ENCODE results near the gene GAL3ST3.
"Not testable (repeated sequence)": the region's sequence is repeated elsewhere in the genome, so short reads cannot be mapped to it uniquely, and the experiment has no call there.

The GAL3ST3 gene, protein sequence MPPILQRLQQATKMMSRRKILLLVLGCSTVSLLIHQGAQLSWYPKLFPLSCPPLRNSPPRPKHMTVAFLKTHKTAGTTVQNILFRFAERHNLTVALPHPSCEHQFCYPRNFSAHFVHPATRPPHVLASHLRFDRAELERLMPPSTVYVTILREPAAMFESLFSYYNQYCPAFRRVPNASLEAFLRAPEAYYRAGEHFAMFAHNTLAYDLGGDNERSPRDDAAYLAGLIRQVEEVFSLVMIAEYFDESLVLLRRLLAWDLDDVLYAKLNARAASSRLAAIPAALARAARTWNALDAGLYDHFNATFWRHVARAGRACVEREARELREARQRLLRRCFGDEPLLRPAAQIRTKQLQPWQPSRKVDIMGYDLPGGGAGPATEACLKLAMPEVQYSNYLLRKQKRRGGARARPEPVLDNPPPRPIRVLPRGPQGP

GRCh38 chr11:66048547-66049323, at the start of gene GAL3ST3:
Gene GAL3ST3 (minus strand): TSS chr11:66049161. CDS start chr11:66045415, 3,746 bp downstream.
- no peak for DNase-seq (ENCODE audit: low read depth in 2 of 2)

GRCh38 chr11:66092125-66092524, 43.2 kb upstream of the GAL3ST3 start:
- not testable (repeated sequence) for DNase-seq (ENCODE audit: low read depth in 2 of 2)

DNA sequence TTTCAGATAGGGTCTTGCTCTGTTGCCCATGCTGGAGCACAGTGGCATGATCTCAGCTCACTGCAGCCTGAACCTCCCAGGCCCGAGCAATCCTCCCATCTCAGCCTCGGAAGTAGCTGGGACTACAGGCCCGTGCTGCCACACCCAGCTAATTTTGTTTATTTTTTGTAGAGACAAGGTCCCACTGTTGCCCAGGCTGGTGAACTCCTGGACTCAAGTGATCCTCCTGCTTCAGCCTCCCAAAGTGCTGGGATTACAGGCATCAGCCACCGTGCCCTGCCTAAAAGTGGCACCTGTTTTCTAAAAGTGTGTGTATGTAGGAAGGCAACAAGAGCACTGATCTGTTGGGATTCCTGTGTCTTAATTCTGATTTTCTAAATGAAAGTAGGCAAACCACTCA, 41.3 kb upstream of the GAL3ST3 start:
- DNase-seq (ENCODE audit: low read depth in 2 of 2), result no peak

GRCh38 chr11:66089067-66089466, 40.1 kb upstream of the GAL3ST3 start:
- no peak for DNase-seq (ENCODE audit: low read depth in 2 of 2)

DNA sequence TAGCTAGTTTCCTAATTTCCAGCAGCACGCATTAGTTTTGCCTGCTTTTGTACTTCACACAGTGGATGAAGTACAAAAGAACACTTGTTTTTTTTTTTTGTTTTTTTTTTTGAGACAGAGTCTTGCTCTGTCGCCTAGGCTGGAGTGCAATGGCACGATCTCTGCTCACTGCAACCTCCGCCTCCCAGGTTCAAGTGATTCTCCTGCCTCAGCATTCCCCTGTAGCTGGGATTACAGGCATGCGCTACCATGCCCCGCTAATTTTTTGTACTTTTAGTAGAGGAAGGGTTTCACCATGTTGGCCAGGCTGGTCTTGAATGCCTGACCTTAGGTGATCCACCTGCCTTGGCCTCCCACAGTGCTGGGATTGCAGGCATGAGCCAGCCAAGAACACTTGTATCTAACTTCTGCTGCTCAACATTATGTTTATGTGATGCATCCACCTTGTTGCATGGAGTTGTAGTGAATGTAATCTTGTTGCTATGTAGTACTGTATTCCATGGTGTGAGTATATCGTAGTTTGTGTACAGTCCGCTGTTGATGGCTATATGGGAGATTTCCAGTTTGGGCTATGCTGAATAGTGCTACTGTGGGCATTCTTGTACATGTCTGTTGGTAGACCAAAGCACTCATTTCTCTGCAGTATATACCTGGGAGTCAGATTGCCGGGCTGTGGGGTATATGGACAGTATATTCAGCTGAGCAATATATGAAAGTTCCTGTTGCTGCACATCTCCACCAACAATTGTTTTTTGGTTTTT, 38.4 kb upstream of the GAL3ST3 start:
- no peak for DNase-seq (ENCODE audit: low read depth in 2 of 2)

DNA sequence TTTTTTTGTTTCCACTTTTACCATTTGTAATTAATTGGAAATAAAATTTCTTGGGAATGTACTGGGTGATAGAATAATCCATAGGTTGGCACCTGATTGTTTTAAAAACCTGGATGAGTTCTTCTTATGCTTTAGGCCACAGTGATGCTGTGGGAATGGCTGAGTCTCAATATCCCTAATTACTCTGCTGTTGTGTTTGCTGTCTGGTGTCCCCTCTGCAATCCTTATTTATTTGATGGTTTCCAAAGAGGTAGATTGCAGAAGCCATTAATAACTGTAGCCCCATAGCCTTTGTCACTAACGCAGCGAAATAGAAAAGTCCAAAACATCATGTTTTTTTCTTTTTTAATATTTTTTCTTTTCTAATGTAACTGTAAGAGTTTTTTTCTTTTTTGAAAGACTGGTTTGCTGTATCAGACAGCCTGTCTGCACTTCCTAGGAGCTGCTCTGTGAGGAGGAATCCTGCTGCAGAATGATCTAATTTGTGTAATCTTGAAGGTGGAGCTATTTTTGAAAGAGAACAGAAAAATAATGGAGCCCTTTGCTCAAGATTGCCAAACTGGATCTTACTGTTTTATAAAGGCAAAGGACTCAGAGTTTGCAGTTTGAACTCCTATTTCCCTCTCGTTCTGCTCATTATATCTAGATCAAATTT, 36.0 kb upstream of the GAL3ST3 start:
- DNase-seq (ENCODE audit: low read depth in 2 of 2), result no peak

- DNase-seq (ENCODE audit: low read depth in 2 of 2), result no peak
Measured at GRCh38 chr11:66083767-66084166, 34.8 kb upstream of the GAL3ST3 start.

DNA sequence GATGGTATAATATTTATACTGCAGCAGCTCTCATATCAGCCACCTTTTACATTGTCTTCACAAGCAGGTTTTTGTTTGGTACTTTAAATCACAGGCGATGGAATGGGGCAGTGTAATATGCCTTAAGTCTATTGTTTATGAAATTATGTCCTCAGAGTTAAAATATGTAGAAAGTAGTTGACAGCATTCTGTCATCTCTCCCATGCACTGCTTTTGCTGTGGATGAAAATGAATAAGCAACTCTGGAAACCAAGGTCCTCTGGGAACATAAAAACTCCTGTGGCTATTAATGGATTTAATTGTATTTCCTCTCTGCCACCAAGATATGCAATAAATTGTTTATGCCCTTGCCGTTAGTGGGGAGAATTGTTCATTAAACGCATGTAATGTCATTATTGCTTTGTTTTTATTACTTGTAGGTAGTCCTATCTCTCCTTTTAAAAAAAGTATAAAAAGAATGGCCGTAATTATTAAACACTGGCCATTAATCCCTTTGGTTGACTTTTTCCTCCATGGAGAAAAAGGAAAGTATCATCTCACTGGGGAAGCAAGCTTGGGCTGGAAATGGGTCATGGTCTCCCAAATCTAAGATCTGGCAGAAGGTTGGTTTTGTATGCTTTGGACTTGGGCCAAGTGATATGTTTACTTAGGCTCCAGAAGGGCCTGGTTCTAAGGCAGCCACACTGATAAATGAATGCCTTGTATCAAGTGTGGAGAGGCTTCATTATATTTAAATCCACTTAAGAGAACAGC, 34.2 kb upstream of the GAL3ST3 start:
- DNase-seq (ENCODE audit: low read depth in 2 of 2), result no peak

- peak; percentile 51 to 53 for DNase-seq (ENCODE audit: low read depth in 2 of 2)
Measured at GRCh38 chr11:66081505-66081904, 32.5 kb upstream of the GAL3ST3 start.

GRCh38 chr11:66080055-66080817, 31.3 kb upstream of the GAL3ST3 start:
- DNase-seq (ENCODE audit: low read depth in 2 of 2), result peak; percentile 50

DNA sequence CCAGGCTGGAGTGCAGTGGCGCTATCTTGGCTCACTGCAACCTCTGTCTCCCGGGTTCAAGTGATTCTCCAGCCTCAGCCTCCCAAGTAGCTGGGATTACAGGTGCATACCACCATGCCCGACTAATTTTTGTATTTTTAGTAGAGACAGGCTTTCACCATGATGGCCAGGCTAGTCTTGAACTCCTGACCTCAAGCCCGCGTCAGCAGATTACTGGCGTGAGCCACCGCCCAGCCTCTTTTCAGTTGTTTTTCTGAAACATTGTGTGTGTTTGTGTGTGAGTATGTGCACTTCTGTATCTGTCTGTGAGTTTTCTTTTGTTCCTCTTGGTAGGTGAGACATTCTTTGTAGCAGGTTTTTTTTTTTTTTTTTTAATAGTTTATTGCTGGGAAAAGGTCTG, 30.0 kb upstream of the GAL3ST3 start:
- not testable (repeated sequence) for DNase-seq (ENCODE audit: low read depth in 2 of 2)

DNA sequence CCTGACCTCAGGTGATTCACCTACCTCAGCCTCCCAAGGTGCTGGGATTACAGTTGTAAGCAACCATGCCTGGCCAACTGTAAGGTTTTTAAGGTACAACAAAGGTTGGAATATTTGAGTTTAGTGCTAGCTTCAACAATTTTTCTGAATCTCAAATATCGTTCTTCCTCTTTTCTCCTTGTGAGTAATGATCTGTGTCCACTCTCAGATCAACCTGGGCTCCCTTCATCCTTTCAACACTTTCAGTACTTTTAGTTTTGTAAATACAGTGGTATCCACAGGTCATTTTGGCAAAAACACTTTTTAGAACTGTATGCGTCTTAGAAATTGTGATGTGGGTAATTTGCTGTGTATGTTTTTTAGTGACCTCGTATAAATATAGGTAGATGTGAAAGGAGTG, 29.0 kb upstream of the GAL3ST3 start:
- no peak for DNase-seq (ENCODE audit: low read depth in 2 of 2)

GRCh38 chr11:66076561-66076960, 27.6 kb upstream of the GAL3ST3 start:
- DNase-seq (ENCODE audit: low read depth in 2 of 2), result no peak

- no peak for DNase-seq (ENCODE audit: low read depth in 2 of 2)
Measured at GRCh38 chr11:66075273-66075672, 26.3 kb upstream of the GAL3ST3 start.

GRCh38 chr11:66073669-66074068, 24.7 kb upstream of the GAL3ST3 start:
- no peak for DNase-seq (ENCODE audit: low read depth in 2 of 2)

DNA sequence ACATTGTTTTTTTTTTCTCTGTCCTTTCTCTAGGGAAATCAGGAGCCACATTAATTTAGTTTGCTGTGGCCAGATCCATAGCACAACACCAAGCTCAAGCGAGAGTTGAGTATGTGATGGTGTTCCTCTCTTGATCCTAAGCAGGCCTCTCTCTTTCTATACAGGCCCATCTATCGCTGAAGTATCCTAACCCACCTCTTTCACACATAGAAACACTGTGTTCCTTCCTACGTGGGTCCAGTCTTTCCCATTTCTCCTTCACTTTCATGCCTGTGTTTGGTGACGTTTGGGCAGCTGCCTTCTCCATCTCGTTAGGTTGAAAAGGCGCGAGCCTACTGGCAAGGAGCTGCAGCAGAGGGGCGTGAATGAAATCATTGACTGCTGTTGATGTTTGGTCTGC, 23.6 kb upstream of the GAL3ST3 start:
- no peak for DNase-seq (ENCODE audit: low read depth in 2 of 2)

DNA sequence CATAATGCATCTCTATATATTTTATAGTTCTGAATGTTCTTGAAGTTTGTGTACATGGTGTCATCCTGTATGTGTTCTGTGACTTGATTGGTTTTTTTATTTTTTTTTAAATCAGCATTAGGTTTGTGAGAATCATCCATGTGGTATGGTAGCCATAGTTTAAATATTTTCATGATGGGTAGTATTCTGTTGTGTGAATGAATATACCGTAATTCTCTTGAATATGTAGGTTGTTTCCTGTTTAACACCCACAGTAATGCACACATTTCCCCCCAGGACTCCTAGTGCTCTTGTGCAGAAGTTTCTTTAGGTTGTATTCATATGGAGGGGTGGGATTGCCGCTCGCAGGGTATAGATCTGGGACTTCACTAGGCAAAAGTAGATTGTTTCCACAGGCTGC, 23.1 kb upstream of the GAL3ST3 start:
- no peak for DNase-seq (ENCODE audit: low read depth in 2 of 2)

- no peak for DNase-seq (ENCODE audit: low read depth in 2 of 2)
Measured at GRCh38 chr11:66071381-66071801, 22.4 kb upstream of the GAL3ST3 start.

GRCh38 chr11:66070604-66071380, 21.8 kb upstream of the GAL3ST3 start:
- DNase-seq (ENCODE audit: low read depth in 2 of 2), result no peak

All from stimulated activated CD8-positive, alpha-beta memory T cell treated with anti-CD3 and anti-CD28 coated beads, Interleukin-7, amount 100 ng/mL, for 1 hour (primary cell).